Kidney epithelial cell (primary cell): ENCODE measurements around the gene ACOT9. TPM values are rescaled to one million over a fixed set of nuclear protein-coding genes. Genes with fewer than 3 reads are reported as not detected.
"Not testable (repeated sequence)": the region's sequence is repeated elsewhere in the genome, so short reads cannot be mapped to it uniquely, and the experiment has no call there.

ENCODE experiments used
- DNase-seq: peaks from one replicate; pipeline ENCODE4 v3.0.0-alpha.2; 2010; ENCODE audit warnings: low read depth
- H3K27me3 ChIP-seq: 2 replicates; pipeline ENCODE4 v1.6.0; 2011; ENCODE audit warnings: low read length; ENCODE audit not compliant: control insufficient read depth, insufficient read depth
- H3K36me3 ChIP-seq: 2 replicates; pipeline ENCODE4 v1.5.1; 2011; ENCODE audit warnings: low read length; ENCODE audit not compliant: control insufficient read depth, insufficient read depth
- H3K4me3 ChIP-seq: 2 replicates; pipeline ENCODE4 v1.5.1; 2011; ENCODE audit warnings: low read depth, mild to moderate bottlenecking, control low read depth, low read length
- CTCF ChIP-seq: IDR thresholded peaks from 2 replicates; pipeline ENCODE4 v1.5.1; 2011; ENCODE audit warnings: mild to moderate bottlenecking, moderate library complexity, low read length, control low read depth, inconsistent platforms; ENCODE audit not compliant: insufficient read depth, poor library complexity, severe bottlenecking
- total RNA-seq: library from RNA; depleted of rRNA; stranded (reverse); fragments of >200 nt; gene quantifications from 2 replicates; pipeline ENCODE4 v1.2.3, GENCODE V29; 2015

Gene ACOT9
- total RNA-seq, 1 donor from 2014 or later, result 55.5 TPM

GRCh38 chrX:23662187-23662586, 80.9 kb downstream of the ACOT9 start:
- Histone ChIP-seq H3K4me3 (no peak overlapping the region), H3K27me3 (no peaks in the 10 kb centered on the region), H3K36me3 (no peaks in the 10 kb centered on the region)
- no peak for DNase-seq
- no peak for TF ChIP-seq CTCF

- no peak for TF ChIP-seq CTCF
- DNase-seq, result no peak
- H3K27me3 ChIP-seq, result no peaks in the 10 kb centered on the region
- H3K4me3 ChIP-seq, result no peak overlapping the region
- no peaks in the 10 kb centered on the region for H3K36me3 ChIP-seq
Observed at GRCh38 chrX:23661671-23662070, 81.4 kb downstream of the ACOT9 start.

GRCh38 chrX:23660766-23661132, 82.3 kb downstream of the ACOT9 start:
- no peaks in the 10 kb centered on the region for H3K36me3 ChIP-seq
- DNase-seq, result no peak
- no peak for TF ChIP-seq CTCF
- no peaks in the 10 kb centered on the region for H3K27me3 ChIP-seq
- H3K4me3 ChIP-seq, result no peak overlapping the region

GRCh38 chrX:23660083-23660765, 82.9 kb downstream of the ACOT9 start:
- DNase-seq, H3K36me3 ChIP-seq, H3K27me3 ChIP-seq, H3K4me3 ChIP-seq: not testable (repeated sequence)

GRCh38 chrX:23659339-23659738, 83.7 kb downstream of the ACOT9 start:
- H3K36me3 ChIP-seq, result no peaks in the 10 kb centered on the region
- no peak for DNase-seq
- TF ChIP-seq CTCF, result no peak
- no peaks in the 10 kb centered on the region for H3K27me3 ChIP-seq
- H3K4me3 ChIP-seq, result no peak overlapping the region

- DNase-seq, result no peak
- Histone ChIP-seq H3K36me3 (no peaks in the 10 kb centered on the region), H3K27me3 (no peaks in the 10 kb centered on the region), H3K4me3 (no peak overlapping the region)
- no peak for TF ChIP-seq CTCF
Observed at GRCh38 chrX:23656684-23657083, 86.4 kb downstream of the ACOT9 start.
